ENCODE measurements around the gene PAX3. TPM values are rescaled to one million over a fixed set of nuclear protein-coding genes. Genes with fewer than 3 reads are reported as not detected.

PAX3 gene
- total RNA-seq, 2 donors from 2014 or later: not detected

DNA sequence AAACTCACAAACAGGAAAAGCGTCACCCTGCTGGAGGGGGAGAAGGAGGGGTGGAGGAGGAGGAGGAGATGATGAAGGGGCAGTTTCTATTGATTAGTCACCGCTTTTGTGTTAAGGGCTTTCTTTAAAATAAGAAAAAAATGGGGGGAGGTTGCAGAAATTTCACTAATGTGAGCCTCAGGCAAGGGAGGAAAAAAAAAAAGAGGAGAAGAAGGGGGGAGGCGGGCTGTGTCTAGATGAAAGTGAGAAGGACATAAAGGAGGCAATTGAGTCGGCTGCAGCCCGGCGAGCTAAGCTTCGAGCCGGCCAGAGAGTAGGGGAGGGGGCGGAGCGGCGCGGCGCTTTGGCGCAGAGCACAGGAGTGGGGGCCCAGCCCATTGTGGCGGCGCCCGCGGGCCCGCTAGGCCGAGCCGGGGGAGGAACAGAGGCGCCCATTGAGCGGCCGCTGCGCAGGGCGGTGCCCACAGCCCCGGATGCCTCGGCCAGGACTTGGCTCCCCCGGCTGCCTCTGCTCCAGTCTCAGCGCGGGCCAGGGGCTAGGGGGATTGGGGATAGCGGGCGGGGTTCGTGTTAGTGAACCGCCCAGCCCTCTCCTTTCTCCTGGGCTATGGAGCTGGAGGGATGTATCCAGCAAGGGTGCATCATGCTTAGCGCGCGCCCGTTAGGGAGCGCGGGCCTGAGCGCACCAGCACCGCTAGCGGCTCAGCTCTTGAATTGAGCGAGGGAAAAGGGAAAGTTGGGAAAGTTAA lies 7.9 kb downstream of the PAX3 start:
- no peak for TF ChIP-seq CTCF (IDR thresholded peaks at IDR 0.05)
- Histone ChIP-seq H3K27me3 (replicated peaks; ENCODE audit: insufficient read depth) (peaks cover 6% of the 10 kb centered on the region), H3K9me3 (no peaks in the 10 kb centered on the region), H3K27ac (no peak overlapping the region), H3K36me3 (no peaks in the 10 kb centered on the region), H3K4me3 (no peak overlapping the region), H3K4me1 (ENCODE audit: control insufficient read depth in 1 of 2, low read depth in 2 of 2) (peaks cover 17 to 21% of the 10 kb centered on the region in 2 donors)
- ATAC-seq (ENCODE audit: insufficient number of reproducible peaks, low FRiP score, low read depth) (no peak), DNase-seq (ENCODE audit: low spot score) (no peak)

DNA sequence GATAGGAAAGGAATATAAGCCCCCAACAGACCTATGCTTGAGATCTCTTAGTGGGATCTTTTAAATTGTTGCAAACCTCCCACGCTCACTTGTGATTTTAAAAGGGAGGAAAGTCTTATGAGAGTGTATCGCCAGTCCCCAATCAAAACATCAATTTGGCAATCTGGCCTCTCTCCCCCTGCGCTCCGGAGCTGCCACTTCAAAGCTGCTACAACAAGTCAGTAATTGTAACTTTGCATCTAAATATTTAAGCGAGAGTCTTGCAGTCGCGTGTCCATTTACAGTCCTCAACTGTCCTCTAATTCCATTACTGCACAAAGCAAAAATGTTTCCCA lies 8.4 kb downstream of the PAX3 start:
- ATAC-seq (ENCODE audit: insufficient number of reproducible peaks, low FRiP score, low read depth) (no peak), DNase-seq (ENCODE audit: low spot score) (no peak)
- H3K36me3 ChIP-seq: no peaks in the 10 kb centered on the region
- H3K9me3 ChIP-seq: no peaks in the 10 kb centered on the region
- H3K4me3 ChIP-seq: no peak overlapping the region
- H3K4me1 ChIP-seq (ENCODE audit: control insufficient read depth in 1 of 2, low read depth in 2 of 2): peaks cover 12 to 17% of the 10 kb centered on the region in 2 donors
- no peak overlapping the region for H3K27ac ChIP-seq
- peaks cover 5% of the 10 kb centered on the region for H3K27me3 ChIP-seq (replicated peaks; ENCODE audit: insufficient read depth)
- TF ChIP-seq CTCF (IDR thresholded peaks at IDR 0.05): no peak

- no peak for TF ChIP-seq CTCF (IDR thresholded peaks at IDR 0.05)
- H3K4me3 ChIP-seq: no peak overlapping the region
- peaks cover 5% of the 10 kb centered on the region for H3K27me3 ChIP-seq (replicated peaks; ENCODE audit: insufficient read depth)
- no peaks in the 10 kb centered on the region for H3K9me3 ChIP-seq
- DNase-seq (ENCODE audit: low spot score): no peak
- no peaks in the 10 kb centered on the region for H3K36me3 ChIP-seq
- ATAC-seq (ENCODE audit: insufficient number of reproducible peaks, low FRiP score, low read depth): no peak
- H3K27ac ChIP-seq: no peak overlapping the region
- peaks cover 6 to 10% of the 10 kb centered on the region in 2 donors for H3K4me1 ChIP-seq (ENCODE audit: control insufficient read depth in 1 of 2, low read depth in 2 of 2)
Observed at GRCh38 chr2:222289278-222290160, 9.3 kb downstream of the PAX3 start.

- TF ChIP-seq CTCF (IDR thresholded peaks at IDR 0.05): no peak
- H3K27me3 ChIP-seq (replicated peaks; ENCODE audit: insufficient read depth): peaks cover 5% of the 10 kb centered on the region
Observed at GRCh38 chr2:222288590-222289277, 10.1 kb downstream of the PAX3 start.

More at GRCh38 chr2:222288590-222289277, 10.1 kb downstream of the PAX3 start:
- Histone ChIP-seq H3K4me3 (no peak overlapping the region), H3K4me1 (ENCODE audit: control insufficient read depth in 1 of 2, low read depth in 2 of 2) (peaks cover 6 to 10% of the 10 kb centered on the region in 2 donors), H3K27ac (no peak overlapping the region), H3K36me3 (no peaks in the 10 kb centered on the region), H3K9me3 (no peaks in the 10 kb centered on the region)
- DNase-seq (ENCODE audit: low spot score) (no peak), ATAC-seq (ENCODE audit: insufficient number of reproducible peaks, low FRiP score, low read depth) (no peak)

Measured in thoracic aorta (tissue), 2 donors.